Activated CD8-positive, alpha-beta memory T cell treated with anti-CD3 and anti-CD28 coated beads, Interleukin-2, amount 50 U/mL, for 4 hours (primary cell): ENCODE results near the gene PIGV.
A peak's percentile ranks its signal among the peaks of the same experiment; 100 is the strongest.

Experiments used
- DNase-seq: peaks from one replicate; pipeline ENCODE4 v3.0.0-alpha.2; 2020

Gene PIGV

DNA sequence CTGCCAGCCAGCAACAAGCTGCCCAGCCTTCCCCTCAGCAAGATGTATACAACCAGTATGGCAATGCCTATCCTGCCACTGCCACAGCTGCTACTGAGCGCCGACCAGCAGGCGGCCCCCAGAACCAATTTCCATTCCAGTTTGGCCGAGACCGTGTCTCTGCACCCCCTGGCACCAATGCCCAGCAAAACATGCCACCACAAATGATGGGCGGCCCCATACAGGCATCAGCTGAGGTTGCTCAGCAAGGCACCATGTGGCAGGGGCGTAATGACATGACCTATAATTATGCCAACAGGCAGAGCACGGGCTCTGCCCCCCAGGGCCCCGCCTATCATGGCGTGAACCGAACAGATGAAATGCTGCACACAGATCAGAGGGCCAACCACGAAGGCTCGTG is 13.3 kb upstream of the PIGV start:
- no peak for DNase-seq

DNA sequence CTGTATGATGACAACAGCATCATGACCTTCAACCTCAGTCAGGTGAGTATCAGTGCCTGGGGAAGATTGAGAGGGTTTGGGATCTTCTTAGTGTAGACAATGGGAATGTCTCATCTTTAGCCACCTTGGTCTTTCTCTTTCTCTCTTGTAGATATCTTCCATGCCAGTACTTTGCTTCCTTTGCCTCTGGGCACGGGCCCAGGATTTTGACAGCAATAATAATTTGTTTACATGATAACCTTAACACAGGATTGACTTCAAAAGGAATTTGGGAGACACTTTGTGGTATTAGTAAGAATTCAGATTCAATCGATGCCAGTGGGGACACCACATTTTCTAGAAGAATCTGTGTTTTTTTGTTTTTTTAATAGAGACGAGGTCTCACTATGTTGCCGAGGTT is 12.1 kb upstream of the PIGV start:
- no peak for DNase-seq

- no peak for DNase-seq
These were observed 8.6 kb upstream of the PIGV start for GRCh38 chr1:26779098-26779668.

- DNase-seq, result no peak
These were observed 7.3 kb upstream of the PIGV start for GRCh38 chr1:26780344-26780957.

- no peak for DNase-seq
These were observed 6.4 kb upstream of the PIGV start for GRCh38 chr1:26781206-26781825.

- no peak for DNase-seq
These were observed 5.1 kb upstream of the PIGV start for GRCh38 chr1:26782521-26783212.

GRCh38 chr1:26783646-26784022 is 4.1 kb upstream of the PIGV start:
- DNase-seq, result no peak

DNA sequence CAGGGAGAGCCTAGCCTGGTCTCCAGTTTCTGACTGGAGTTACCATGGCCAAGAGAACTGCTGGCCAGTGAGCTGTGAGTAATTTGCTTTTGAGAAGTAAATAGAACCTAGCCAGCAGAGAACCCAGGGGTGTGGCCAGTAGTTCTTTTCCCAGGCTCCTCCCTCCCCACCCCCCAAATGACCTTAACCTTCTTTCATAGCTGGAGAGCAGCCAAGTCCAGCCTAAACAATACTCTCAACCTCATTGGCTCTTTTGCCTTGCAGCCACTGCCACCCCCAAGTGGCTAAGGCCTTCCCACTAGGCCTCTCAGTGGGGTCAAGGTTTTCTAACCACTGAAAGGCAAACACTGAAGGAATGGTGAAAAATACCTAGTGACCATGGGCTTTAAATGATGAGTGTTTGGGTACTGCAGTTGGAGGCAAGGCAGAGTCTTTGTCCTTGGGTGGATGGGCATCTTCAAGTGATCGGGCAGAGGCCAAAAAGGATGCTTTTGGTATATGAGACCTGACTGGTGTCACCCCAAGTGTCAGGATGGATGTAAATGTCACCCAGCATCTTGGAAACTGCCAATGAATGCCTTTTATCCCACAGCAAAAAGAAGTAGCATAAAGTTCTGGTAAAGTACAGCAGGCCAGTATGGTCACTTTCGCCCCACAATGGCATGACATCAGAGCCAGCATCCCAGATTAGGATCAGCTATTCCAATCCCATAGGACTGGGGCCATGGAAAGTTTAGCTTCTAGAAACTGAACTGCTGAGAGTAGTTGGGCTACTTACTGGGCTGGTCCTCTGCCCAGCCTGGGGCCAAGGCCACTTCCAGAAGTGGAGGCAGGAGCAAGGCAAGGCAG is 3.5 kb upstream of the PIGV start:
- DNase-seq, result no peak

DNA sequence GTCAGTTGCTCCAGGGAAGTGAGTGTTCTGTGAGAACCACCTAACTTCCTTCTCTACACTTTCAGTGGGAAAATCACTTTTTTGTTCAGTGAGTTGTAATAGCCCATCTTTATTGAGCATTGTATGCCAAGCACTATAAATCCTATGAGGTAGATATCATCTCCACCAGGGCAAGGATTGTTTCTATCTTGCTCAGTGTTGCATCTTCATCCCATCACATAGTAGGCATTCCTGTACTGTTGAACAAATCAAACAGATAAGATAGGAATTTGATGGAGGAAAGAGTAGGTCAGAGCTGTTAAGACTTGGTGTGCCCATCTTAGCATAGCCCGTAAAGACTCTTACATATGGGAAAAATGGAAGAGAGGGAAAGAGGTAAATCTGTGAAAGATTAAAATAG is 2.9 kb upstream of the PIGV start:
- DNase-seq, result no peak

DNA sequence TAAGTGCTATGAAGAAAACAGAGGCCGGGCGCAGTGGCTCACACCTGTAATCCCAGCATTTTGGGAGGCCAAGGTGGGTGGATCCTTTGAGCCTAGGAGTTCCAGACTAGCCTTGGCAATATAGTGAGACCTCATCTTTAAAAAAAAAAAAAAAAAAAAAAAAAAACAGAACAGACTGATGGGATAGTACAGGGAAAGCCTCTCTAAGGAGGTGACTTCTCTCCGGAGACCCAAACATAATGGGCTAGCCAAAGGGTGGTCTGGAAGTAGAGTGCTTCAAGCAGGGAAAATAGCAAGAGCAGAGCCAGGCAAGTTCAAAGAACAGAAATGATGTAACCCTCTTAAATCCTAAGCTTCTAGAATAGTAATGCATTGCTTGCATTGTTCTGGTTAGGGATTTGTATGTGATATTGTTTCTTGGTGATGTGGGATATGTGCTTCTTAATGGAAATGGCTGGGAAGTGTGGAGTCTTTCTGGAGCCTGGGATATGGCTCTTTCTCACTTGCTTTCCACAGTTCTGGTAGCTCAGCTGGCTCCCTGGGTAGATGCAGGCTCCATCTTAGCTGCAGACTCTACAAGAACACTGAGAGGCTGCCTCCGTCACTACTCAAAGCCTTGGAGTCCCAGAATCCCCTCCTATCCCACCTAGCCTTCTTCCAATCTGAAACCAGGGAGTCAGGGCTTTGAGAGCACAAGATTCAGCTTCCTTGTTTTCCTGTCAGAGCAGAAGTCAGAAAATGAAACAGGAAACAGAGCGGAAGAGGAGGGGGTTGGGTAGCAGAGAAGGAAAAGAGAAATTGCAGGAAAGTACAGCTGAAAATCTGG is 1.9 kb upstream of the PIGV start:
- DNase-seq, result no peak

DNA sequence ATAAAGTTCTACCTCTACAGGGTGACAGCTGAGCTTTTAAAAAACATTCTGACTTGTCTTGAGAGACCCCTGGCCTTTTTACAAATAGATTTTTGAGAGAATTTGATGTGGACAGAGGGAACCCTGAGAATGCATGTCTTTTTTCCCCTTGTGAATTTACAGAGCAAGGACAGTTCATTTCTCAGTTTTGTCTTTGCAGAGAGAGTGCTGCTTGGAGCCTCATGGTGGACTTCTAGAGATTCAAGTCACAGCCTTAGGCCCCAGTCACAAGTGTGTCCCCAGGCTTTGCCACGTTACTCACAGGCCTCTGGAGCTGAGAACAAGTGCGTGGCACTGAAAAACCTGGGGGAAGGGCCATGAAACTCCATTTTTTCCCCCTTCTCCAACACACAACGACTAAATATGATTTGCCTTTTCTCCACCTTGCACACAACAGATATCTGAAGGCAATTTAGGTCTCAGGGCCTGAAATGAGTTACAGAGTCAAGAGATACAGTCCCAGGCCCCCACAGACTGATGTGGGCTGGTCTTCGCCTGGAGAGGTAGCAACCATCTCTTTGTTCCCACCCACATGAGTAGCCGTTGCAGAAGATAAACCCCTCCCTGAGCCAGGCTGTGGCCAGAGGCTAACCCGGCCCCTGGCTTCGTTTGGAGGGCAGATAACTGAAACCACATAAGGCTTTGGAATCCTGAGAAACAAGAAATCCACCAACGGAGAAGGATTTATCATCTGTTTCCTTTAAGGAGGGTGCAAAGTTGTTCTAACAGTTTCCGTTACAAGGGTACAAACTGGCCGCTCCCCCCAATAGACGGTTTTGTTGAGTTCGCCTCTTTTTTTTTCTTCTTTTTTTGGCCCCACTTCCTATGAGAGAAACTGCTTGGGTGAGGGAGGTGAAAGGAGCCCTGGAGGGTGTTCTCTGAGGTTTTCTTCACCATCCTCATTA is 1.0 kb upstream of the PIGV start:
- DNase-seq, result peak; percentile 30

GRCh38 chr1:26787381-26787705 is 407 bp upstream of the PIGV start:
- peak; percentile 64 for DNase-seq

GRCh38 chr1:26788515-26788785 is 700 bp downstream of the PIGV start:
- DNase-seq, result no peak

DNA sequence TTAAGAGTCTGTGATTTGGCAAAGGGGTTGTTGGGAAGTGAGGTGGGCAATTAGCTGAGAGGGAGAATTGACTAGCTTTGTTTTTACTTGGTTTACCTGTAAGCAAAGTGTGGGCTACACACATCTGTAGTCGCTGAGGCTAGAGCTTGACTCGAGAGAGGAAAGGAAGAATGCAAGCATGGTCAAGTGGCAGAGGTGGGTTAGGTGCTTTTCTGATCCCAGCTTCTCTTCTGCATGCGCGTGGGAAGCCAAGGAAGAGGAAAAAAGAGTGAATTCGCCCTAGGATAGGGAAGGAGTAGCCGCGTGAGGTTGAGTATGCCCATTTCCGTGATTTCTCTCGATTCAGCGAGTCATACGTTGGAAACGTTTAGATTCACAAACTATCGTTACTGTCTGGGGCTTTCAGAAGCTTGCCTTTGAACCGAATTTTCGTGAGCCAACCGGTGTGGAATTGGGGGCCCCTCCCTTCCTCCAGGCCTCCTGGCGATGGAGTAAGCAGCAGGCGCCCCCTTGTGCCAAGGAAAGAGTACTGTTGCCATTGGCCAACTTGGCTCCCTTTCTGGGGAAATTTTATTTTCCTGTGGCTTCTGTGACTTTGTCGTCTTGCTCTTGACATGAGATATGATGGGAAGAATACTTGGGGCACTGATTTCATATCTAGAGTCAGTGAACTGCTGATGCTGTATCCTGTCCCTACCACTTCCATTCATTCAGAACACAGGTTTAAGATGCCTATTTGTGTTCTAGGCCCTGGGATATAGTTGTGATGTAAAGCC is 1.3 kb downstream of the PIGV start:
- peak; percentile 87 for DNase-seq

DNA sequence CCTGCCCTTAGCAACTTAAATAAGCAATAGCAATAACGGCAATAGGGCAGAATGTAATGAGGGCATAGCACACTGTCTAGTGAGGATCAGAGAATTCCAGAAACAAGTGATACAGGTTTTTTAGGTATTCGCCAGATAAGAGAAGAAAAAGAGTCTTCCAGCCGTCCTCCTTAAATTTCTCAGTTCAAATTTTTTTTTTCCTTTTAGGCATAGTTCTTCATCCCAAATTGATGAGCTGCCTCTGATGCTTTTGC is 1.8 kb downstream of the PIGV start:
- DNase-seq, result no peak

DNA sequence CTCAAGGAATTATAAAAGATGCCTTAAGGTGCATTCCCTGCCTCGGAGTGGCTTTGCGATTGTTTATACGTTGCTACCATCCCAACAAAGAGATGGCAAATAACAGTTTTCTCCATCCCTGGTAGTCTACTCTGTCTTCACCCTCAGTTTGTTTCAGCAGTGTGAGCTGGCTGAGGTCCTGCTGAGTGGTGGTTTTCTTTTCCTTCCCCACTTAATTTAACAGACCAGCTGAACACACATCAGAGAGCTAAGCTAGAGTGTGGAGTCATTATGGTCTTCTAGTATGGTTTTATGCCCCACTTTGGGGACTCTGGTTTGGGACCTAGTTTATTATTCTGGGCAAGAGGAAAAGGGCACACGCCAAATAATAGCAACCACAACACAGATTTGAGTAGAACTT is 2.2 kb downstream of the PIGV start:
- DNase-seq, result no peak

DNA sequence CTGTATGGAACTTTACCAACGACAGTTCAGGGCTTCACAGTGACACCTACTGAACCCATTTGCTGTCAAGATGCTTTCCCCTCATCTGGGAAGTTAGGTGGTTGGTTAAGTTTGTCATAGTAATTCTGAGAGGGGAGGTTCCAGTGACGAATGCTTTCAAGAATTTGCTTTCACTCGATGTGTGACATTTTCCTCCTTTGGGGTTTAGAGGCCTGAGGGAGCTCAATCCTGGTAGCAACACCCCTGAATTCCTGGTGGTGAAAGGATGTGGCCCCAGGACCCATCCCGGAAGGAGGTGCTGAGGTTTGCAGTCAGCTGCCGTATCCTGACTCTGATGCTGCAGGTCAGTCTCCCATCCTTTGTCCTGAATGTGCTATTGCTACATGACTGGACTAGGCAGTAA is 2.8 kb downstream of the PIGV start:
- DNase-seq, result no peak

- DNase-seq, result no peak
These were observed 3.4 kb downstream of the PIGV start for GRCh38 chr1:26791148-26791547.

- DNase-seq, result no peak
These were observed 3.9 kb downstream of the PIGV start for GRCh38 chr1:26791626-26792025.

DNA sequence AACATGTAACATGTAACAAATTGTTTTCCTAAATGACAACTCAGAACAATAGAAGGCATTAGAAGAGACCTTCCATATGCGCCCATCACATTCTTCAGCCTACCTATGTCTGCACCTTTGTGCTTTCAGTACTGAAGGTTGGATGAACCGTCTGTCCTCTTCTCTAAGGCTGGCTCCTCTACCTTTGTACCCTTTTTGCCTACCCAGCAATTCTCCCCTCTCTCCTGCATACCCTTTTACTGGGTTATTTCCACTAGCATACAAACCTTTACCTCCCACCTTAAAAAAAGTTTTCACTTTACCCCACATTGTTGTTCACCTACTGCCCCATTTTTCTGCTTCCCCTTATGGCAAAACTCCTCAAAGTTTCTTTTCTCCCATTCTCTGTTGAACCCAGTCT is 5.2 kb downstream of the PIGV start:
- DNase-seq, result no peak

- DNase-seq, result no peak
These were observed 6.6 kb downstream of the PIGV start for GRCh38 chr1:26794391-26794790.
